Right renal pelvis (tissue), 4 donors: ENCODE results near the gene EBLN1. TPM values are rescaled to one million over a fixed set of nuclear protein-coding genes. Genes with fewer than 3 reads are reported as not detected.

Source experiments
- polyA plus RNA-seq, 4 donors: library from polyadenylated mRNA; unstranded; fragments of 120-200 nt; gene quantifications; one replicate each; pipeline ENCODE4 v1.2.1, GENCODE V29; 2013; ENCODE audit not compliant: insufficient read length in 4 of 4

The EBLN1 gene
- polyA plus RNA-seq, 4 donors: 0.04 to 0.17 TPM; not detected in 2

Other genes with a start within 250 kb of the EBLN1 start
- gene DNAJC1, start 214.3 kb downstream of the EBLN1 start, polyA plus RNA-seq: 10 to 100 TPM; 28.5 to 32.6 (median 29.6) TPM
- gene COMMD3, start 98.4 kb upstream of the EBLN1 start, polyA plus RNA-seq: 100 to 1,000 TPM in 2 of 4 donors, 10 to 100 TPM in 2; 89.5 to 106 (median 96.3) TPM
- gene BMI1, start 103.1 kb upstream of the EBLN1 start, polyA plus RNA-seq: 100 to 1,000 TPM in 3 of 4 donors, 10 to 100 TPM in 1; 93.1 to 129 (median 124) TPM
- gene SPAG6, start 127.5 kb upstream of the EBLN1 start, polyA plus RNA-seq: 1 to 10 TPM in 1 of 4 donors, under 1 TPM in 3; 0.79 to 1.2 (median 0.89) TPM